GM18861 (cell line): ENCODE measurements around the gene PNPLA2.

Source experiments
- ATAC-seq: cut with Tn5 transposase; IDR thresholded peaks from one replicate; pipeline ENCODE4 v1.9.1; 2021; ENCODE audit not compliant: unreplicated experiment

The PNPLA2 gene

DNA sequence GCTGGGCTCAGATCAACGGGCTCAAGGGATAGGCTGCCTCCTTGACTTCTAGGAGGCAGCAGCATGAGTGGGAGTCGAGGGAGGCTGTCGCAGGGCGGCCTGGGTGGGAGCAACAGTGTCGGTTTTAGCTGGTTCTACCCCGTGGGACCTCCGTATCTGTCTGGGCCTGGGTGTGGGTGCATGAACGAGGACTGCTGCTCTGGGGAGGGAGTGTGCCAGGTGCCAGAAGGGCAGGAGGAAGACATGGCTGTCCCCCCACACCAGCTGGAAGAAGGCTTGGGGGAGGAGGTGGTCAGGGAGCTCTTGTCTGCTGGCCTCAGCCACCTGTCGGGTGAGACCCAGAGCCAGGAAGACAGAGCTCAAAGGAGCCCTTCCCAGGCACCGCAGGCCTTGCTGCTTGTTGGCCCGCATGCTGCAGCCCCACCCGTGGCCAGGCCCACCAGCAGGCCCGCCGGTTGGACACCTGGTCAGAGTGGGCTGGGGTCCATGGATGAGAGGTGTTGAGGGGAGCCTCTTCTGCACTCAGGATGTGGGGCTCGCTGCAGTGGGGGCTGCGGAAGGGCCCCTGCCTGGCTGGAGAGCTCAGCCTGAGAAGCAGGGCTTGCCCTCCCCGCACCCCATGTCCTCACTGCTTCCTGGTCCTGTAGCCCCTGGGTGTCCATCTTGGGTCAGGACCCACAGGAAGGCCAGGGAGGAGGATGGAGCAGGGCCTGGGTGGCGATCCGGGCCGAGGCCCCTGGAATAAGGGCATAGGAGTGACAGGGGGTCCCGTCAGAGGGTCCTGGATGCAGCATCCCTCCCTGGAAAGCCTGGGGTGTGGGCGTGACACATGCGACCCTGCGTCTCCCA lies 32.3 kb upstream of the PNPLA2 start:
- ATAC-seq: no peak

DNA sequence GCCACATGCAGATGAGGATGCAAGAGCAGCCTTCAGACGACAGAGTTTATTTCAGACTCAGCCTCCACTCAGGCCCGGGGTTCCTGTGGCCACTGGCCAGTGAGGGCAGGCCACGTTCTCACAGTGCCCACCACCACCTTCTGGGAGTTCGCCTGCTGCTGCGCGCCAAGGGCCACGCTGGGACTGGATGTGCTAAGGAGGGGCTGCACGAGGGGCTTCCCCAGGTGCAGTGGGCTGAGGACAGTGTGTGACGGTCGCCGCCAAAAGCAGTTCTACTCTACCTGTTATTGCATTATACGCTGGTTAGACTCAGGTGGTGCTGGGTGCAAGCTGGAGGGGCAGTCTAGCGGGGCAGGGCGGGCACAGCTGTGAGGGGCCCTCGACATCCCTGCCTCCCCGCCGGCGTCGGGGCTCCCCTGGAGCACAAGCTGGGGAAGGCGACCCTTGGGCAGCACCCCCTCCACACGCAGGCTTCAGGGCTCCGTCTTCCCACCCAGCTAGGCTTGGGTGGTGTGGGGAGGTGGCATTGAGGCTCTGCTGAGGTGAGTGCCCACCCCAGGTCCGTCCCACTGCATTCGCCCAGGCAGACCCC lies 31.5 kb upstream of the PNPLA2 start:
- ATAC-seq: no peak

DNA sequence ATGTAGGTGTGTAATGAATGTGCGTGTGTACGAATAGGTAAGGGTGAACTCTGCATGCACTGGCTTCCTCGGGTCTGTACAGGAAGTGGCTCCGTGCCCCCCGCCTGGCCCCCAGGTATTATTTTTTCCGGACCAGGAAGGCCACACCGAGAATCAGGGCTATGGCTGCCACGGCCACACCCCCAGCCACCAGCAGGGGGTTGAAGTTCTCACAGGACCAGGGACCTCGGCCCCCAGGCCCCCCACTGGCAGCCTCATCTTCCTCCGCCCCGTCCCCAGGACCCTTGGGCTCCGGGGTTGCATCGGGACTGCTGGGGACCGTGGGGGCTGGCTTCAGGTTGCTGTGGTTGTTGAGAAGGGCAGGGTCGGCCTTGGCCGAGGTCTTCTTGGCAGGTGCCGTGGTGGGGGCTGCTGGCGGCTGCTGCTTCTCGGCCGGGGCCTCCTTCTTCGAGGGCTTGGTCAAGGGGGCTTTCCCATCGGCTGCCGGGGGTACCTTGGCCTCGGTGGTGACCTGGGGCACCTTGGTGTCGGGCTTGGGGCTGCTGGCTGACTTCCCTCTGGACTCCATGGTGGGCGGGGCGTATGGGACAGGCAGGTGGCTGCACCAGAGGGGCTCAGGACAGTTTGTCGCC lies 30.6 kb upstream of the PNPLA2 start:
- ATAC-seq: no peak

DNA sequence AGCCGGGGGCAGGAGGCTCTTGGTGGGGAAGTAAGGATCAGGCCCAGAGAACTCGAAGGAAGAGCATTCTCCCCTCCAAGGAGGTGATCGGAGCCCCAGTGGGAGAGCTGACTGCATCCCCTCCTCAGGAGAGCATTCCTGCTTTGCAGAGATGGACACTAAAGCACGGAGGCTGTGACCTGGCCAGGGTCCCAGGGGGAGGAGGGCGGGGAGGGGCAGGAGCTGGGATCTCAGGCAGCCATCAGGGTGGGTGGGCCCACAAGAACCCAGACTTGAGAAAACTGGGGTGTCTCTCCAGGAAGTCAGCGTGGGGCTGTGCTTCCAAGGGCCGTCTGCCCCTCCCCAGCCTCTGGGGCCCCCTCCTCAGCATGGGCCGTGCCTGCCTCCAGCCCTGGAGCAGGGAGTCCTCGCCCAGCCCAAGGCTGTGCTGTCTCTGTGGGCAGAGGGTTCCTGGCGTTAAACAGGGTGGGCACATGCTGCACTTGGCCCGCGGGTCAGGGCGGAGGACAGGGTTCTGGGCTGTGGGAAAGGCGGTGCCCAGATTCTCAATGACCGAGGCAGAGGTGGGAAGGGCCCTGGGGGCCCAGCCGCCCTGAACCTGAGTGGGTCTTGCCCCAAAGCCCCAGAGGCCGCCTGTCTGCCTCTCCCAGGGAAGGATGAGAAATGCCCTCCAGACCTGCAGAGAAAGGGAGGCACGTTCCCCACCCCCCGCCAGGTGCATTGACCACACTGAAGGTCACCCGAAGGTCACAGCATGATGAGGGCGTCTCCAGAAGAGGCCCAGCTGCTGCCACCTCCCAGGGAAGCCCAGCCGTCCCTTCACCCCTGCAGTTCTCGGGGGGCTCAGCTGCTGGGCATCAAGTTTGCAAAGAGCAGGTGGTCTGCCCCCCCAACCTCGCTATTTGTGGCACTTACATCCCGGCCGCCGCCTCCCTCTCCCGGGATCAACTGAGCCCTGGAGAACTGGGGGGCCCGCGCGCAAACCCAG lies 29.5 kb upstream of the PNPLA2 start:
- ATAC-seq: no peak

DNA sequence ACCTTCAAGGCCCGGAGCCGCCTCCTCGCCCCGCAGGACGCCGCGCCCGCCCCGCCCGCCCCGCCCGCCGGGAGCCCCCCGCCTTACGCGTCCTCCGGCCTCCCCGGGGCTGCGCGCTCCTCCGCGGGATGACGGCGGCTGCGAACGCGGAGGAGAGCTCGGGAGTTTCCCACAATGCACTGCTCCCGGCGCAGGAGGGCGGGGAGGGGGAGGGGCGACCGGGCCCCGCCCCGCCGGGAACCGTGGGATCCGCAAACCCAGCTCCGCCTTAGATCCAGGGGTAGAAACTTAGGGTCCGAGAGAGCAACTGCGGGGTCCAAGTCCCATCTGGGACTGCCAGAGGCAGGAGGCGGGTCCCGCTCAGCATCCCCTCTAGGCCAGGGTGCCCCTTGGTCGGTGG lies 28.8 kb upstream of the PNPLA2 start, which contains the start of gene CEND1:
TSS of gene CEND1 (minus strand) at position 148 of the 400 bp plus-strand sequence. CDS start 1,514 bp downstream, outside the sequence.
- no peak for ATAC-seq

DNA sequence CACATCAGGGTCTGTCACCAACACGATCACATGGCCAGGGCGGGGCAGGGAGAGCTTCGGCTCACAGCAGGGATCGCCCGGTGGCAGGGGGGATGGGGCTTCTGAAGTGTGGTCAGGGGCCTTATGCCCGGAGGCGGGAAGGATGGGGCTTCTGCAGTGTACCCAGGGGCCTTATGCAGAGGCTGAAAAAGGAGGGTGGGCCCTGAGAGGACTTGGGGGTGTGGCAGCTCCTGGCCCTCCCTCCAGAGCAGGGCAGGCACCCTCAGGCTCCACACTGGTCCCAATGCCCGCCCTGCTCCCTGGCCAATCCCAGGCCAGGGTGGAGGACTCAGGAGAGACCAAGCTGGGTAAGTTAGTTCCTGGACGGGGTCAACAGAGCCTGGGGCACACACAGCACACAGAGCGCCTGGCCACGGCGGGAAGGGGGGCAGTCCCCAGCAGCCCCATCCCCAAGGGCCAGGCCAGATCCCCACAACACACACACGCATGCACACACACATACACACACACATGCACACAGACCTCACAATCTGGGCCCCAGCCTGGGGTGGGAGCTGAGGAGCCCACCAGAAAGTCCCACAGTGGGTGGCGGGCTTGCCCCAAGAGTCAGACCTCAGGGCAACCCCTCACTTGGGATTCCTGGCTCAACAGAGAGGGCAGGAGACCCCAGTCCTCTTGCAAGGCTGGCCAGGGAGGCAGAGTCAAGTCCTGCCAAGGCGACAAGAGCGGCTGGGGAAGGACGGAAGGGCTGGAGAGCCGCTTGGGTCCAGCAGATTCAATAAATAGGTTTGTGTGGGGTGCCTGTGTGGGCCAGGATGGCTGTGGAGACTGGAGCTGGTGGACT lies 27.8 kb upstream of the PNPLA2 start:
- ATAC-seq: no peak

DNA sequence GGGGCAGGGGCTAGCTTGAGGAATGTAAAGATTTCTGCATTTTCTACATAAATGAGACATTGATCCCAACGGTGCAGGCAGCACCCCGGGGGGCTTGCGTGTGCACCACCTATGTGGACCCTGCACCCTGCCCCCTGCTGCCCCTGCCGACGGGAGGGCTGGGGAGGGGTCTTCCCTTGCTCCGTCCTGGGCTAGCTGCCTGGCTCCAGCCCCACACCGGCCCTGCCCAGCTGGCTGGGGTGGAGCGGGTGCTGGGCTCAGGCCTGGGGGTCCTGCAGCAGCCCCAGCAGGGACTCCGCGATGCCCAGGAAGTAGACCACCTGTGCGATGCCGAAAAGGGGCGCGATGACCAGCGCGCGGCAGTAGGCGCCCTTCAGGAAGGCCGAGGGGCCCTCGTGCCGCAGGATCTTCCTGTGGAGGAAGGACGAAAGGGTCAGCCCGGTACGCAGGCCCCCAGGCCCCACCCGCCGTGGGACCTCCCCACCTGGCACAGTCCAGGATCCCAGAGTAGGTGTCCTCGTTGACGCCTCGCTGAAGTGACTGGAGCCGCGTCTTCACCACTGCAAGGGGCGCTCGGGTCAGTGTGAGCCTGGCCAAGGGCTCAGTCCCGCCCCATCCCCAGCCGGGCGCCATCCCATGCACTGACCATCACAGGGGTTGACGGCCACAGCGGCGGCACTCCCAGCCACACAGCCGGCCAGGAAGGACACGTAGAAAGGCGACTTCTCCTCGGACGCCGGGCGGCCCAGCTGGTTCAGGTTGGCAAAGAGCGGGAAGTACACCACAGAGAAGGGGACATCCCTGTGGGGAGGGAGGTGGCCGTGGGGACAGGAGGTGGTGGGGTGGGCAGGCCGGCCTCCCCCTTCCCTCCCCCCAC lies 26.8 kb upstream of the PNPLA2 start:
- no peak for ATAC-seq

DNA sequence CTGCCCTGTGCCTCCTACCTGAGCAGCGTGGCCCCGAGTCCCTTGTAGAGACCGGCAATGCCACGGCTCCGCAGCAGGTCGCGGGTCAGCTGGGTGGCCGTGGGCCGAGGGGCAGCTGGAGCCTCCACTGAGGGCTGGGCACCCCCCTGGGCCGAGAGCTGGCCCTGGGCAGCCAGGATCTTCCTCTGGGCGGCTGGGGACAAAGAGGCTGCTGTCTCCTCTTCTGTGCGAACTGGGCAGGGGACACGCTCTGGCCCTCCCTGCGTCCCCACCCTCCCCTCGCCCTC lies 26.2 kb upstream of the PNPLA2 start:
- ATAC-seq: no peak

DNA sequence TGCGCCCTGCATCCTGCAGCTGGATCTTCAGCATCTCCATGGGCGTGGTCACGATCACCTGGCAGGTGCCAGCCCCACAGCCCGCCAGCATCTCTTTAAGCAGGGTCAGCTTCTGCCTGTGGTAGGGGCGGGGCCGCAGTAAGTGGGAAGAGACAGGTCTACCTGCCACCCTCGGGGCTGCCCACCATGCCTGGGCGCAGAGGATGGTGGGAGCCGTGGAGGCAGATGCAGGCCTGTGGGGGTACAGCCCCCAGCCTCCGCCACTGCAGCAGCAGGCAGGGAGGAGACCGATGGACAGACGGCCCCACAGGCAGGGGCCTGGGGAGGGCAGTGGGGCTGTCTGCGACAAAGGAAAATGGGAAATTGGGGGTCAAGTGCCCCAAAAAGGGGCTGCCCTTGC lies 25.8 kb upstream of the PNPLA2 start:
- ATAC-seq: no peak

DNA sequence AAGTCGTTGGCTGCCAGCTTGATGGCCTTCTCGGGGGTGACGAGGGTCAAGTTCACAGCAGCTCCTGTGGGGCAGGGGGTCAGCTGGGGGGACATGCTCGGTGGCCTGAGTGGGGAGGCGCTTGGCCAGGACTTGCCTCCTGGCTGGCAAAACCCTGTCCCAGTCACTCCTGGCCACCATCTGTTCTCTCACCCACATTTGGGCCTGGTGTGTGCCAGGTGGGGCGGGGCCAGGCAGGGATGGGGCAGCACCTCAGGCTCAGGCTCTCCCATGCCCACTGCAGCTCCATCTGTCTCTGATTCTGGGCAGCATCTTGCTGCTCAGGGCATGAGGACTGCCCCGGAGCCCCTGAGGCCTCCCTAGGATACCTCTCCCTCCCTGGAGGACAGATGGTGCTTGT lies 25.2 kb upstream of the PNPLA2 start:
- no peak for ATAC-seq

DNA sequence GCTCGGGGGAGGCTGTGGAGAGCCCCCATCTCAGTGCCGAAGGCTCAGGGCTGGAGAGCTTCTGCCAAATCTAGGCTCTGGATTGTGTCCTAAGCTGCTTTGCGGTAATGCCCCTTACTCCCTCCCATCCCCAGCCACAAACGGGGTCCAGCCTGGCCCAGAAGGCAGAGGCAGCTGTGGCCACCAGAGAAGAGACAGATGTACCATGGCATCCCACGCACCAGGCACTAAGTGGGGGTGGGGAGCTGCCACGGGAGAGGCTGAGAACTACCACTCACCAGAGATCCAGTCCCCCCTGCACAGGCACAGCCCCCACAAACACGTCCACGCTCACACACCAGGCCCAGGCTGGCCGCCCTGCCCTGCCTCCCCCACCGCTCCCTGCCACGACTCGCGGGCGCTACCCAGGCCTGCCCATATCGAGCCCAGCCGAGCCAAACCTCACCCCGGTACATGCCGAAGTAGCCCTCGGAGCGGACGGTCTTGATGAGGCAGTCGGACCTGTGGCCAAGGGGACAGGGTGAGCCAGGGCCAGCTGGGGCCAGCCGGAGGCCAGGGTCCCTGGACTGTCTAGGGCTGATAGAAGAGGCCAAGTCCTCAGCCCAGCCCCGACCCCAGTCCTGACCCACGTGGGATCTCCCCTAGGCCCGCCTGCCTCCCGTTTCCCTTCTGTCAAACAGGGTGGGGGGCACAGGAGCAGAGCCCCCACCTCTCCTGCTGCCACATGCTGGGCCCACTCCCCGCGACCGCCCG lies 24.5 kb upstream of the PNPLA2 start:
- no peak for ATAC-seq

DNA sequence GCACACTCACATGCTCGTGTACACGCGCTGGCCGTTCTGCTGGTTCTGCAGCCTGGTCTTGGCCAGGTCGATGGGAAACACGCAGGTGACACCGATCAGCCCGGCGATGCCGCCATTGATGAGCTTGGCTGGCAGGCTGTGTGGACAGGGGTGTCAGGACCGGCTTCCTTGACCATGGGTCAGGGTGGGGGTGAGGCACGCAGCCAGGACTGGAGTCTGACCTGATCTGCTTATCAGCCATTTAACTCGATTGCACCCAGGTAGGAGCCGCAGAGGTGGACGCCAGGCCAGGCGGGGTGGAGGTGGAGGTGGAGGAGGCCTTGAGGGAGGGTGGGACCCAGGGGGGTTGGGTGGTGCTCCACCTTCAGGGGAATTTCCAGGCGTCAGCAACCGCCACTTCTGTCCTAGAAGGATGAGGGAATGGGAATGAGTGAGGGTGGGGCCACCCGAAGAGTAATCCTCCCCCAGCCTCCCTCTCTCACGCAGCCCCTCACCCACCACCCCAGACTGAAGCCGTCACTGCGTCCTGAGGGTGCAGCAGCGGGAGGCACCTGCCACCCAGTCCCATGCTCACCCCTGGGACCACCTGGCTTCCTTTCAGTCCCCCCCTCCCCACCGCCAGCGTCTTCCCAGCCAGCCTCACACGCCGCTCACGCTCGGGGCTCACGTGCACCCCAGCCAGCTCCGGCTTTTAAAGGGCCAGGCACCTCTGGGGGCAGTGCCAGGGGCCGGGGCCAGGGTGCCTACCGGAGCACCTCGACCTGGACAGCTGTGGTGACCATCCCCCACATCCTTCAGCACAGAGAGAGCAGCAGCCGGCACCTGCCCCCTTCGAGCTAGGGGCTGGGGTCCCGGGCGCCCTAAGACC lies 23.7 kb upstream of the PNPLA2 start:
- no peak for ATAC-seq

DNA sequence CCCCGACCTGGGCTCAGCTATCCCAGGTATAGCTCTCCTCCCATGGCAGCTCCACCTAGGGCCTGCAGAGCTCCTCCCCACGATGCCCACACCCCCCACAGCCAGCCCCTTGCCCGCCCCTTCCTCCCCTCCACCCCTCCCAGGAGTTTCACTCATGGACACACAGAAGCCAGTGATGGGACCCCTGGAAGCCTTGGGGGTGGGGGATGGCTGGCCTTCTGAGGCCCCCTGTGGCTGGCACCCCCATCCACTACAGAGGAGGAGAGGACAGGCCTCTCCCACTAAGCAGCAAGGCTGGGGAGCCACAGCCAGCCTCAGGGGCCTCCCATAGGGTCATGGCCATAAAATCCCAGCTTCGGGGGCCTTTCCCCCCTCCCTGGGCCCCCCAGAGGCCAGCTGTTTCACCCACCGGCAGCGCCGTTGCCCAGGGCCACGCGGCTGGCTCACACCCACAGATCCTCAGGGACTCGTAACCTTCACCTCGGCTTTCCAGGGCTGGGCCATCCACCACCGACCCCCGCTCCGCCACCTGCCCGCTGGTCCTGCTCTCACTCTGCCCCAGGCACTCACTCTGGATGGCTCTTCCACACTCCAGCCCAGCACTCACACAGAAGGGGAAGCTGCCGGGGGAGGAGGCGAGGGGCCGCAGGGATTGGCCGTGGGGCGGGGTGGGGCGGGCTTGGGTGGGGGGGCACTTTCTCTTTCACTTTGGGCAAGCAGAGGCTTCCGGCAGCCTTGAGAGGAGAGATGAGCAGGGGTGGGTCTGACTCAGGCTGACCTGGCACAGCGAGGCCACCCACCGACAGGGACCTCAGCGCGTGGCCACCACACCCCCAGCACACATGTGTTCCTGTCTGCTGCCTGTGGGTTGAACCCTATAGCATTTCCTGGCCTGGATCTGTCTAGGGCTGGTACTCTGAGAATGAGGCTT lies 22.8 kb upstream of the PNPLA2 start:
- no peak for ATAC-seq

DNA sequence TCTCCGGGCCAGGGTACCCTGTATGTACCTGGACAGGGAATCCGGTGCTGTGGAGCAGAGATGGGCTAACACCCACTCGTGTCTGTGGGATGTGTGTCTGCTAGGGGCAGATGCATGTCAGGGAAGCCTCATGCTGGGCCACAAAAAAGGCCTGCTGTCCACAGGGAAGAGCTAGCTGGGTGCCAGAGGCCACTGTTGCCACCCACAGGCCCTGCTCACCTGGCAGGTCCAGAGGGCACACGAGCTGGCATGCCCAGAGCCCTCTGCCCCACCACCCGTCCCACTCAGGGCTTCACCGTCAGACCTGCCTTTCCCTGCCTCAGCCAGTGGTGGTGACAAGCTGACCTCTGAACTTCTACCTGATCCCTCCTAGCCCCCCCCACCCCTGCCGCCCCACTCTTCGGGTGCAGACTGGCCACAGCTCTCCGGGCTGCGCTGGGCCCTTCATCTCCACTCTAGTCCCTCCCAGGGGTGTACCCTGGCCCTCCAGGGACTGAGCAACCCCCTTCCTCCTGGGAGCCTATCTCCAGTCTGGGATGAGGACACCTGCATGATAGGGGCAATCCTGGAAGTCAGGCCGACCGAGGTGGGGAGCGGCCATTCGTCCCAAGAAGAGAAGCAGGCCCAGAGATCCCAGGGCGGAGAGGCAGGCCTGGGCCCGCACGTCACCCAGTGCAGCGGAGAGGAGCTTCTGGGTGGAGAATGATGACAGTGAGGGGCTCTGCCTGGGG lies 22.0 kb upstream of the PNPLA2 start:
- ATAC-seq: no peak

DNA sequence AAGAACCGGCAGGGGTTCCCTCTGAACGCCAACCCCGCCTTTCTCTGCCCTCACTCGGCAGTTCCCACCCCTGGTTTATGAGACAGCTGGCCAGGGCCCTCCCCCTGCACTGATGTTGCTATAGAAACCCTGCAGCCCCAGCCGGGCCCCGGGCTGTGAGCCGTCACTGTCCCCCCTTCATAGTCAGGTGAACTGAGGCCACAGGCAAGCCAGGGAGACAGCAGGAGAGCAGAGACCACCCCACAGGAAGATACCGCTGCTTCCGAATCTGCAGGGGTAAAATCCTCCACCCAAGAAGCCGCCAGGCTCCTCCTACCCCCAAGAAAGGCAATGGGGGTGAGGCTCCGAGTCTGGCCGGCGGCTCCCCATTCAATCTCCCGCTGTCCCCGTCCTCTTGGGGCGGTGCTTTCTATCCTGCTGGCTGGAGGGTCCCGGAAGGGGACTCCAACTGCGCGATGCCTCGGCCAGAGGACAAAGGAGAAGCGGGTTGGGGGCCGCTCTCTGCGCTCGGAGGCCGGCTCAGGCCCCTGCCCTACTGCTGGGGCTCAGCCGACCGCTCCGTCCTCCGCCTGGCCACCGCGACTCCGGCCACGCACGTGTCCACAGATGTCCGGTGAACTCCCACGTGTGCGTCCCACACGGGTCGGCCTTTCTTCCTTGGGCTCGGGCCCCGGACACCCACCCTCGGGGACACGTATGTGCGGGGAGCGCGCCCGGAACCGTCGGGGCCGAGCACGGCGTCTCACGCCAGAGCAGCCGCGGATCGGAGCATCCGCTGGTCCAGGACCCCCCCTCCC lies 21.2 kb upstream of the PNPLA2 start:
- ATAC-seq: peak; percentile 32
